Heart right ventricle (tissue), 16 donors: ENCODE results near the gene ATG5. TPM values are rescaled to one million over a fixed set of nuclear protein-coding genes. Genes with fewer than 3 reads are reported as not detected.

Experiments
- ATAC-seq, 8 donors: fragments of 200-7000 bp; cut with Tn5 transposase; one replicate each; pipeline ENCODE4 v1.9.1; 2020; ENCODE audit warnings: mild to moderate bottlenecking in 8 of 8, moderate library complexity in 8 of 8, moderate number of reproducible peaks in 1 of 8
- DNase-seq, 2 donors: peaks; one replicate each; pipeline ENCODE4 v3.0.0-alpha.2; 2020
- H3K27ac ChIP-seq, 10 donors: fragments of 200-600 bp; sonication (generic) in 2 of 10; one replicate each; pipeline versions ENCODE4 v1.5.0 to v1.8.0; 2020 to 2022; ENCODE audit warnings: mild to moderate bottlenecking in 3 of 10
- H3K27me3 ChIP-seq, 7 donors: fragments of 200-600 bp; one replicate each; pipeline ENCODE4 v1.8.0; 2021 to 2022; ENCODE audit warnings: mild to moderate bottlenecking in 2 of 7
- H3K36me3 ChIP-seq, 9 donors: fragments of 200-600 bp; sonication (generic) in 1 of 9; one replicate each; pipeline versions ENCODE4 v1.5.0 to v1.8.0; 2020 to 2022; ENCODE audit warnings: mild to moderate bottlenecking in 2 of 9
- H3K4me1 ChIP-seq, 9 donors: fragments of 200-600 bp; sonication (generic) in 1 of 9; one replicate each; pipeline versions ENCODE4 v1.5.0 to v1.8.0; 2020 to 2022; ENCODE audit warnings: mild to moderate bottlenecking in 4 of 9
- H3K4me3 ChIP-seq, 10 donors: fragments of 200-600 bp; sonication (generic) in 2 of 10; one replicate each; pipeline versions ENCODE4 v1.5.0 to v1.8.0; 2020 to 2022; ENCODE audit warnings: mild to moderate bottlenecking in 7 of 10, moderate library complexity in 2 of 10
- H3K9me3 ChIP-seq, 11 donors: fragments of 200-600 bp in 10 of 11; sonication (generic) in 2 of 11; one replicate each; pipeline versions ENCODE4 v1.5.0 to v1.8.0; 2013 to 2022; ENCODE audit warnings: mild to moderate bottlenecking in 2 of 11, control low read depth in 1 of 11, moderate library complexity in 1 of 11
- CTCF ChIP-seq, 9 donors: fragments of 200-600 bp; sonication (generic) in 2 of 9; IDR thresholded peaks; one replicate each; pipeline versions ENCODE4 v1.5.0 to v1.8.0; 2021 to 2022; ENCODE audit warnings: antibody characterized with exemption in 9 of 9, mild to moderate bottlenecking in 5 of 9, moderate library complexity in 1 of 9
- WGBS, 2 donors: extraction: QIAGEN DNeasy Blood & Tissue Kit; methylation state at CpG; one replicate each; pipeline ENCODE4 v1.1.7; 2013; ENCODE audit warnings: inconsistent platforms in 1 of 2; 5-methylcytosine and 5-hydroxymethylcytosine counted together
- intact Hi-C, 10 donors: fragments of 100-400 bp; cut with DNase I; formaldehyde crosslinking; loops; one replicate each; pipeline versions ENCODE4 v1.11.1 to v1.14.2; 2022
- polyA plus RNA-seq, 2 donors: library from polyadenylated mRNA; stranded (reverse); fragments of 200-250 nt; gene quantifications; one replicate each; pipeline ENCODE4 v1.2.3, GENCODE V29; 2013
- total RNA-seq, 10 donors: library from RNA; stranded (reverse); fragmentation: NEBNext Ultra II Directional in 3 of 10; extraction: Animal tissue kit (Norgen Biotek cat#: 25700) in 3 of 10; gene quantifications; one replicate each; pipeline versions ENCODE4 v1.2.1 to v1.2.4, GENCODE V29; 2021 to 2023
- donor health status: Arrhythmogenic right ventricular cardiomyopathy.
- donor health status: ischemic (EF 13 %, LVEDD 7.1; RV severe dilation, severe dysfunction).
- donor health status: healthy with polysubstance abuse.
- donor health status: DM: no; HTN: yes; CAD: no.
- donor health status: DM: no; HTN: no; CAD: no.
- donor health status: ischemic (EF 25% LVEDD 6.9; RV normal size, moderate dysfunction).
- donor health status: ischemic (EF 25% LVEDD 5.7; RV mildly dilated, moderate dysfunction).
- donor health status: healthy.
- donor health status: DM: yes; HTN: yes; CAD: no.
- donor health status: Ischemic cardiomyopathy.
- donor health status: ischemic (EF 35%, LVEDD 5.7; RV mildly dilated, moderate dysfunction).
- donor health status: nonischemic (EF 11% LVEDD 7.7; RV severe dilation, severe dysfunction).
- donor health status: DM: yes; HTN: yes; CAD: no.
- donor health status: PGD.
- donor health status: ischemic (EF 29% LVEDD 5.4; RV normal size, mild dysfunction).
- donor health status: nonischemic (EF 23%, LVEDD 6.1; RV moderate dilation, normal function).

ATG5 gene
- total and polyA plus RNA-seq, 12 donors = 12.6 to 18.0 (median 15.0) TPM

- no peaks in the 10 kb centered on the region for H3K27me3 ChIP-seq
- intact Hi-C loops = no loop called here
- WGBS, 2 donors = 96 to 100% methylated on average over 1 of the region's 1 CpG
- H3K36me3 ChIP-seq = peaks cover 0 to 24% (median 7%) of the 10 kb centered on the region in 9 donors
- DNase-seq = no peak
- H3K27ac ChIP-seq = no peak overlapping the region
- no peak overlapping the region for H3K4me3 ChIP-seq
- no peak for TF ChIP-seq CTCF (IDR thresholded peaks at IDR 0.05)
- H3K4me1 ChIP-seq = peaks cover 0 to 4% (median 0%) of the 10 kb centered on the region in 9 donors
- ATAC-seq = no peak
- no peaks in the 10 kb centered on the region for H3K9me3 ChIP-seq
Measured at GRCh38 chr6:106244931-106245330, 80.6 kb downstream of the ATG5 start.

- Histone ChIP-seq H3K27ac (no peak overlapping the region), H3K36me3 (peaks cover 0 to 24% (median 7%) of the 10 kb centered on the region in 9 donors), H3K27me3 (no peaks in the 10 kb centered on the region), H3K4me3 (no peak overlapping the region), H3K4me1 (peaks cover 0 to 4% (median 0%) of the 10 kb centered on the region in 9 donors), H3K9me3 (no peaks in the 10 kb centered on the region)
- whole genome bisulfite sequencing, 2 donors = 100% methylated on average over 1 of the region's 1 CpG
- intact Hi-C loops = no loop called here
- ATAC-seq (no peak), DNase-seq (no peak)
- TF ChIP-seq CTCF (IDR thresholded peaks at IDR 0.05) = no peak
Measured at GRCh38 chr6:106244521-106244920, 81.0 kb downstream of the ATG5 start.

- Histone ChIP-seq H3K9me3 (no peaks in the 10 kb centered on the region), H3K4me3 (no peak overlapping the region), H3K36me3 (peaks cover 0 to 24% (median 7%) of the 10 kb centered on the region in 9 donors), H3K4me1 (peaks cover 0 to 4% (median 0%) of the 10 kb centered on the region in 9 donors), H3K27ac (no peak overlapping the region), H3K27me3 (no peaks in the 10 kb centered on the region)
- no peak for DNase-seq
- ATAC-seq = no peak
- WGBS, 2 donors = 89 to 96% methylated on average over 4 of the region's 4 CpGs
- TF ChIP-seq CTCF (IDR thresholded peaks at IDR 0.05) = no peak
- intact Hi-C loops = no loop called here
Measured at GRCh38 chr6:106243261-106243660, 82.3 kb downstream of the ATG5 start.

- H3K27me3 ChIP-seq = no peaks in the 10 kb centered on the region
- intact Hi-C loops = no loop called here
Measured at GRCh38 chr6:106241498-106241897, 84.1 kb downstream of the ATG5 start.

More at GRCh38 chr6:106241498-106241897, 84.1 kb downstream of the ATG5 start:
- H3K36me3 ChIP-seq = peaks cover 0 to 9% (median 0%) of the 10 kb centered on the region in 9 donors
- no peak for TF ChIP-seq CTCF (IDR thresholded peaks at IDR 0.05)
- ATAC-seq (no peak), DNase-seq (no peak)
- H3K4me3 ChIP-seq = no peak overlapping the region
- no peak overlapping the region for H3K27ac ChIP-seq
- H3K4me1 ChIP-seq = peaks cover 0 to 4% (median 0%) of the 10 kb centered on the region in 9 donors
- H3K9me3 ChIP-seq = no peaks in the 10 kb centered on the region
